Measurements from ENCODE around the gene AQP2.

- TF ChIP-seq CTCF (IDR thresholded peaks at IDR 0.05) = no peak
- no peak for TF ChIP-seq REST (IDR thresholded peaks at IDR 0.05; ENCODE audit: insufficient read depth in 1 of 2, low read depth in 2 of 2, low read length in 1 of 2)
- TF ChIP-seq SIN3A (IDR thresholded peaks at IDR 0.05; ENCODE audit: borderline replicate concordance, insufficient read depth, low read depth, low read length) = no peak
- no peak for TF ChIP-seq POLR2AphosphoS5 (IDR thresholded peaks at IDR 0.05; ENCODE audit: low read depth, low read length)
These were observed 2.6 kb downstream of the AQP2 start for GRCh38 chr12:49953151-49953550.

Data from Panc1 (cell line).